IPS-18c (cell line): ENCODE measurements around the gene TRIM72.
"Not testable (repeated sequence)": the region's sequence is repeated elsewhere in the genome, so short reads cannot be mapped to it uniquely, and the experiment has no call there.

Experiments used
- H3K4me3 ChIP-seq: 2 replicates; pipeline ENCODE4 v1.7.0; 2013; ENCODE audit warnings: low read depth, mild to moderate bottlenecking, low read length, moderate library complexity; ENCODE audit not compliant: insufficient read depth
- H3K9me3 ChIP-seq: one replicate; pipeline ENCODE4 v1.6.1; 2013; ENCODE audit warnings: mild to moderate bottlenecking, low read length, moderate library complexity; ENCODE audit not compliant: control insufficient read depth, insufficient read depth

Gene TRIM72

DNA sequence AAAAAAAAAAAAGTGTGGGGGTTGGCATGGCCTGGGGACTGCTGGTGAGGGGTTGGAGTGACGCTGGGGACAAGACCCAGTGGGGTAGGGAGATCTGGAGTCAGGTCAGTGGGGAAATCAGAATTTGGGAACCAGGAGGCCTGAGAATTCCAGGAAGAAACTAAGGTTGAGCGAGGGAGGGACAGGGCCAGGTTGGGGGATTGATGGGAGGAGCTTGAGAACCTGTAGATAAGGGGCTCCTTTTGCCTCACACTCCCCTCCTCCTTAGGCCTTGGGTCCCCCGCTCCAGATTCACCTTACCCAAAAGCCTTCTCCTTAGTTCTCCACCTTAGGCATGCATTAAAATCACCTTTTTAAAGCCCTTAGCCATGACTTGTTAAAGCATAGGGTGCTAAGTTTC lies 11.3 kb downstream of the TRIM72 start:
- H3K4me3 ChIP-seq, result no peak overlapping the region
- H3K9me3 ChIP-seq, result no peaks in the 10 kb centered on the region

DNA sequence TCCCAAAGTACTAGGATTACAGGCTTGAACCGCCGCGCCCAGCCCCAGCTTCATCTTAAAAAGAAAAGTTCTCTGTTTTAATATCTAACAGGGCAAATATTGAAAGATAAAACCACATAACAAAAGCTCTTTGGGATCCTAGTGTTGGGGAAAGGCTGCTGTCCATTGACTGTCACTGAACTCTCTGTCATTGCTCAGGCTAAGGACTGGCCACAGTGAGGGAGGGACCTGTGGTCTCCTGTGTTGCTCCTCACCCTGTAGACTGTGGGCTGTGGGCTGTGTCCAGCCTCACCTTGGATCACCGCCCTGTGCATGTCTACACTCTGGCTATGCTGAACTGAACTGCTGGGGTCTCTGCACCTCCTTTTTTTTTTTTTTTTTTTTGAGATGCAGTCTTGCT lies 14.3 kb downstream of the TRIM72 start:
- H3K4me3 ChIP-seq, result no peak overlapping the region
- H3K9me3 ChIP-seq, result peaks cover 5% of the 10 kb centered on the region

DNA sequence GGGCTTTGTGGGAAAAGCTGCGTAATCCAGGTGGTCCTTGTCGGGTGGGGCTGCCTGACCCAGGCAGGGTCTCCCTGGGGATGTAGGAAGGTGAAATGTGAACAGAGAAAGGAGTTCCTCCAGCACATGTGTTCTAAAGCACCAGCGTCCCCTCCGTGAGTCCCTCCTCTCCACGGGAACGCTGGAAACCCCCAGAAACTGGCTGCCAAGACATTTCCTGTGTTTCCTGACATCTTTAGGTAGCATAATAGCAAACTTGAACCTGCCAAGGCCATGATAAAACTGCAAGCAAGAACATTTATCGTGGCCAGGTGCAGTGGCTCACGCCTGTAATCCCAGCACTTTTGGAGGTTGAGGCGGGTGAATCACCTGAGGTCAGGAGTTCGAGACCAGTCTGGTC lies 15.6 kb downstream of the TRIM72 start:
- Histone ChIP-seq H3K9me3 (peaks cover 7% of the 10 kb centered on the region), H3K4me3 (no peak overlapping the region)

DNA sequence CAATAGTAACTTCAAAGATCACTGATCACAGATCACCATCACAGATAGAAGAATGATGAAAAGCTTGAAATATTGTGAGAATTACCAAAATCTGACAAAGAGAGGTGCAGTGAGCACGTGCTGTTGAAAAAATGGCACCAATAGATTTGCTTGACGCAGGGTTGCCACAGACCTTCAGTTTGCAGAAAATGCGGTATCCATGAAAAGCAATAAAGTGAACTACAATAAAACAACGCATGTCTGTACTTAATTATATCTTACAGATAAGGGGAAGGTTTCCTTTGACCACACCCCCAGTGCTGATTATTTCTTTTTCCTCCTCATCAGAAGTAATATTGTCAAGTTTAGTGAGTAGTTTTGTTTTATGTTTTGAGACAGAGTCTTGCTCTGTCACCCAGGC lies 24.1 kb downstream of the TRIM72 start:
- Histone ChIP-seq H3K4me3 (no peak overlapping the region), H3K9me3 (peaks cover 2% of the 10 kb centered on the region)

DNA sequence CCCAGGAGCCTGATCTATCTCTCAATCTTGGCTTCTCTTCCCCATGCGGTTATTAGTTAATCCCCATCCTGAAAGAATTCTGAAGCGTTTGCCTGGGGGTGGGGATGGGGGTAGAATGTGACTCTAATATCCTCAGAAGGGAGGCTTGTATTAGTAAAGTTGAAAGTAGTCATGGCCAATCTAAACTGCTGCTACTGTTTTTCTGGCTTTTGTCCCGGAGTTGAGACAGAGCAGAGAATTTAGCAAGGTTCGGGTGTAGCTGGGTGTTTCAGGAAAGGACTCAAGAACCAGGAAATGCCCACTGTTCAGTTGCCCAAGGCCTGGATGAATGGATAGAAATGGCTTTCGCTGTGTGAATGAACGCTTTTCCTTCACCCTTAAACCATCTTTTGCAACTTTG lies 28.3 kb downstream of the TRIM72 start:
- Histone ChIP-seq H3K9me3 (no peaks in the 10 kb centered on the region), H3K4me3 (no peak overlapping the region)

- H3K4me3 ChIP-seq, result no peak overlapping the region
These were observed 30.1 kb downstream of the TRIM72 start for GRCh38 chr16:31243734-31244670.

GRCh38 chr16:31245598-31245997 lies 31.7 kb downstream of the TRIM72 start:
- not testable (repeated sequence) for H3K4me3 ChIP-seq

More at GRCh38 chr16:31243734-31244670, 30.1 kb downstream of the TRIM72 start:
- no peaks in the 10 kb centered on the region for H3K9me3 ChIP-seq

GRCh38 chr16:31246296-31246695 lies 32.4 kb downstream of the TRIM72 start:
- H3K9me3 ChIP-seq, result no peaks in the 10 kb centered on the region
- H3K4me3 ChIP-seq, result no peak overlapping the region

More at GRCh38 chr16:31245598-31245997, 31.7 kb downstream of the TRIM72 start:
- not testable (repeated sequence) for H3K9me3 ChIP-seq

DNA sequence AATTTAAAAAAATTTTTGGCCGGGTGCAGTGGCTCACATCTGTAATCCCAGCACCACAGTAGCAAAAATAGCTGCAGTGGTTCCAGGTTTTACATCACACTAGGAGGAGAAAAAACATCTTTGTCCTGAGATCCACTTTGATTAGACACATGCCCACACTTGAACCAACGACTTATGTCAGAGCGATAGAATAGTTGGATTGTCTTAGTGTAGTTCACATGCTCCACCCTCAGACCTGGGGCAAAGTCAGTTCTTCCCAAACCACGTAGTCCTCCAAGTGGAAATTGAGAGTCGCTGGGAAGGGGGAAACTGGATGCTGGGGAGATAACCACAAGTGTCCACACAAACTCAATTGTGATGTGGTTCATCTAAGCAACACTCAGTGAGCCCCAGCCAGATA lies 34.4 kb downstream of the TRIM72 start:
- no peaks in the 10 kb centered on the region for H3K9me3 ChIP-seq
- no peak overlapping the region for H3K4me3 ChIP-seq

DNA sequence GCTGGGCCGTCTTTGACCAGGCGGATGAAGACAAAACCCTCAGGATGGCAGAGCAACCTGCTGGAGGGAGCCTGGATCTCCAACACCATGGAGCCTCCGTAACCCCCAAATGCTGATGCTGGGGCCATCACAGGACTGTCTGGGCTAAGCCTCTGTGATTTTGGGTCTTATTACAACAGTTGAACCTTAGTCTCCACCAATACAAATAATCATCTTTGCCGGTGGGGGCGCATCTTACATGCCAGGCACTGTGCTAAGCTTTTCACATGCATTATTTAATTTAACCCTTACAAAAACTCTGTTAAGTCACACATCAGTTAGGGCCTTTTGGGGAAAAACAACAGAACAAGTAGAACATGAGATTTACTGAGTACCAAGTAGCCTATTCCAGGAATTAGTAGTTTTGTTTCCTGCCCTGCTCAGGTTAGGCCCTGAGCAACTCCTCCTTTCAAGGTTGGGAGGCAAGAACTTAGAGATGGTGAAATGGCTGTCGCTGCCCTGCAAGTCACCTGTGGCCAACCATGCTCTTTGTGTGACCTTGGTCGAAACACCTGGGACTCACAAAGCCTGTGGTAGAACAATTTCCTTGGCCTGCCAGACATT lies 37.0 kb downstream of the TRIM72 start:
- Histone ChIP-seq H3K9me3 (no peaks in the 10 kb centered on the region), H3K4me3 (no peak overlapping the region)

DNA sequence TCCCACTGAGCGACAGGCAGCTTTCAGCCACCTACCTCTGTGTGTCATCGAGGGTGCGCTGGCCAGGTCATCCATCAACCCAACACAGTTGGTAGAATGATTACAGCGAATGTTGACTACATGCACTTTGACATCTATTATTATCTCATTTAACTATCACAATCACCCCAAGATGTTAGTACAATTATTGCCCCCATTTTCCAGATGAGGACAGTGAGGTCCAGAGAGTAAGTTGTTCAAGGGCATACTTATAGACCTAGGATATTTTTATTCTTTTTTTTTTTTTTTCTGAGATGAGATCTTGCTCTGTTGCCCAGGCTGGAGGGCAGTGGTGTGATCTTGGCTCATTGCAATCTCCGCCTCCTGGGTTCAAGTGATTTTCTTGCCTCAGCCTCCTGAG lies 37.5 kb downstream of the TRIM72 start:
- H3K9me3 ChIP-seq, result no peaks in the 10 kb centered on the region
- H3K4me3 ChIP-seq, result no peak overlapping the region

GRCh38 chr16:31253642-31254045 lies 39.7 kb downstream of the TRIM72 start:
- Histone ChIP-seq H3K4me3 (no peak overlapping the region), H3K9me3 (no peaks in the 10 kb centered on the region)

DNA sequence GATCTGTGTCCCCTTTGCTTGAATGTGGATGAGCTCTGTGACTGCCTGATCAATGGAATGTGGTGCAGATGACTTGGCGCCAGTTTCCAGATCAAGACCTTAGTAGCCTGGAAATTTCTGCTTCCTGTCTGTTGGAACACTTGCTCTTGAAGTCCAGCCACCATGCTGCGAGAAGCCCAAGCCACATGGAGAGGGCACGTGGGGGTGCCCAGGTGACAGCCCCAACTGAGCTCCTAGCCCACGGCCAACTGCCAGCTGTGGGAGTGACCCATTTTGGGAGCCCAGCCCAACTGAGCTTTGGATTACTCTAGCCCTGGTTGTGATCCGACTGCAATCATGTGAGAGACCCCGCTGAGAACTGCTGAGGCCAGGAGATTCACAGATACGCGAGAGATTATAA lies 42.5 kb downstream of the TRIM72 start:
- no peaks in the 10 kb centered on the region for H3K9me3 ChIP-seq
- no peak overlapping the region for H3K4me3 ChIP-seq

DNA sequence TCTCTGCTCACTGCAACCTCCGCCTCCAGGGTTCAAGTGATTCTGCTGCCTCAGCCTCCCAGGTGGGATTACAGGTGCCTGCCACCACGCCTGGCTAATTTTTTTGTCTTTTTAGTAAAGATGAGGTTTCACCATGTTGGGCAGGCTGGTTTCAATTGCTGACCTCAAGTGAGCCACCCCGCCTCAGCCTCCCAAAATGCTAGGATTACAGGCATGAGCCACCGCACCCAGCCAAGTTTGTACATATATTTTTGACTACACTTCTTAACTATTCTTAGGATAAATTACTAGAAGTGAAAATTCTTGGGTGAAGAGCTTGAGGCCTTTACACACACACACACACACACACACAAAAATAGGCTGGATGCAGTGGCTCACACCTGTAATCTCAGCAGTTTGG lies 44.4 kb downstream of the TRIM72 start:
- Histone ChIP-seq H3K9me3 (peaks cover 2% of the 10 kb centered on the region), H3K4me3 (no peak overlapping the region)

DNA sequence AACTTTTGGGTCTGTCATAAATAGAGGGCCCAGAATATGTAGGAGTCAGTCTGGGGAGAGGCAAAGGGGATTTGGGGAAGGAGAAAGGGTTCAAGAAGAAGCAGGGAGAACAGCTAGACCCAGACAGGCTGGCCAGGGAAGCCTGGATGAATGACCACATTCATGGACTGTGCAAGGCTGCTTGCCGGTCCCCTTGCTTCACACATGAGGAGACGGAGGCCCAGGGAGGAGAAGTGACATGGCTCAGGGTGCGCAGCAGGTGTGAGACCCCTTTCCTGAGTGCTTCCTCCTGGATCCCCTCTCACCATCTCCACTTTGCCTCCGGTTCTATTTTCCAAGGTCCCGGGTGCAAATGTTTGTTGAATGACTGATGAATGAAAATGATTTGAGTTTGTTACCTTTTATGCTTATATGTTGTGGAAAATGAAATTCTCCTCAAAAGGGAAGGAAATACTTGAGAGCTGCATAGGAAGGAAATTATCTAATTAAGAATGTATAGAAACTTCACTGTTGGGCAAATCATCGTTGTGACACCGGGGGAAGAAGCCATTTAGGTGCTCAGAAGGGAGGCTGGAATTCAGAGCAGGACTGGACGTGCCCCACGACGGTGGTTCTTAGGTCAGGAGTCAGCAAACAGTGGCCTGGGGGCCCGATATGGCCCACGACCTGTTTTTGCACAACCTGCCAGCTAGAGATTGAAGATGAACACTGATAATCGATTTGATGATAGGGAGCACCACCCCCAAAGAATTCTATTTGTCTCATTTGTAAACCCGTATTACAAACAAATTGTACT lies 46.4 kb downstream of the TRIM72 start:
- no peak overlapping the region for H3K4me3 ChIP-seq

GRCh38 chr16:31262084-31262483 lies 48.2 kb downstream of the TRIM72 start:
- Histone ChIP-seq H3K4me3 (no peak overlapping the region), H3K9me3 (peaks cover 2% of the 10 kb centered on the region)

More for the DNA sequence above, 46.4 kb downstream of the TRIM72 start:
- peaks cover 2% of the 10 kb centered on the region for H3K9me3 ChIP-seq

DNA sequence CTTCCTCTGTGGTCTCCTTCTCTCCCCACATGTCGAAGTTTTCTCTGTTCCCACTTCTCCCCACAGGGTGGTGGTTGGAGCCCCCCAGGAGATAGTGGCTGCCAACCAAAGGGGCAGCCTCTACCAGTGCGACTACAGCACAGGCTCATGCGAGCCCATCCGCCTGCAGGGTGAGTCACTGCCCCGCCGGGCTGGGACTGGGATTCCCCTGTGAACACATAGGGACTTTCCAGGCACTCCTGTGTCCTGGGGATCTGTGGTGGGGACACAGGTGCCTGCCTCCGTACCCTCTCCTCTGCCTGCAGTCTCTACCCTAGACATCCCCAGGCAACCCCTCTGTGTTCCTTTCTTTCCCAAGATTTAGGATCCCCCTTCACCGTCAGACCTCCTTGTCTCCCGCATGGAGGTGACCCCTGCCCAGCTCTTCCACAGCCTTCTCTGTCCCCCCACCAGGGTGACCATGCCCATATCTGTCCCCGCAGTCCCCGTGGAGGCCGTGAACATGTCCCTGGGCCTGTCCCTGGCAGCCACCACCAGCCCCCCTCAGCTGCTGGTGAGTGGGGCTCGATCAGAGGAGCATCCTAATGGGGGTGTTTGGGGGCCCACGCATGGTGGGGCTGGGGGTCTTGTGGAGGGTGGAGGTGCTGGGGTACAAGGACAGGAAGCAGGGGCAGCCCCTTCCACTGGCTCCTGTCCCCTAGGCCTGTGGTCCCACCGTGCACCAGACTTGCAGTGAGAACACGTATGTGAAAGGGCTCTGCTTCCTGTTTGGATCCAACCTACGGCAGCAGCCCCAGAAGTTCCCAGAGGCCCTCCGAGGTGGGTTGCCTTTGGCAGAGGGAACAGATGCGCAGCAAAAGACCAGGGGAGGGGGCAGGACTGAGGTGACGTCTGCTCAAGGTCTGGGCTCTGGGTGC lies 51.7 kb downstream of the TRIM72 start:
- peaks cover 2% of the 10 kb centered on the region for H3K9me3 ChIP-seq
- H3K4me3 ChIP-seq, result no peak overlapping the region
